Measurements from ENCODE around the gene MTSS2.

DNA sequence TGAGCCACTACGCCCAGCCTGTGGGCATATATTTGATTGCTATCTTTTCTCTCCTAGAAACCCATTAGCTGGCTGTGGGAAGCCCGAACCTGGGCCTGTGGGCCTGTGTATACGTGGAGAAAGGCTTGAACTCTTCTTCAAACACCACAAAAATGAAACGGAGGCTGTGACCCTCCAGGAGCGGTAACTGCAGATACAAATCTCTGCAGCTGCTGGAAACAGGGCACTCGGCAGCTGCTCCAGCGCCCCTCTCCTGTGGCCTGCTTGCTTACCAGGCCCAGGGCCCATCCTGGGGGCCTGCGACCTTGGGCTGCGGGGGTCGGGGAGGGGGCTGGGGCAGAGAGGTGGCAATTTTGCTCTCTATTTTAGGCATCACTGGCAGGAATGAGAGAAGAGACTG is 28.0 kb upstream of the MTSS2 start:
- TF ChIP-seq BACH2 (CRISPR knock-in tag; IDR thresholded peaks at IDR 0.05; ENCODE audit: borderline replicate concordance) (no peak), ISL1 (CRISPR knock-in tag; IDR thresholded peaks at IDR 0.05) (no peak), ZC3H10 (CRISPR knock-in tag; IDR thresholded peaks at IDR 0.05) (no peak), ZFP30 (CRISPR knock-in tag; IDR thresholded peaks at IDR 0.05) (no peak), ZNF565 (CRISPR knock-in tag; conservative IDR thresholded peaks at IDR 0.05; ENCODE audit: low read depth) (no peak)
- TF ChIP-seq, protein P1, sequence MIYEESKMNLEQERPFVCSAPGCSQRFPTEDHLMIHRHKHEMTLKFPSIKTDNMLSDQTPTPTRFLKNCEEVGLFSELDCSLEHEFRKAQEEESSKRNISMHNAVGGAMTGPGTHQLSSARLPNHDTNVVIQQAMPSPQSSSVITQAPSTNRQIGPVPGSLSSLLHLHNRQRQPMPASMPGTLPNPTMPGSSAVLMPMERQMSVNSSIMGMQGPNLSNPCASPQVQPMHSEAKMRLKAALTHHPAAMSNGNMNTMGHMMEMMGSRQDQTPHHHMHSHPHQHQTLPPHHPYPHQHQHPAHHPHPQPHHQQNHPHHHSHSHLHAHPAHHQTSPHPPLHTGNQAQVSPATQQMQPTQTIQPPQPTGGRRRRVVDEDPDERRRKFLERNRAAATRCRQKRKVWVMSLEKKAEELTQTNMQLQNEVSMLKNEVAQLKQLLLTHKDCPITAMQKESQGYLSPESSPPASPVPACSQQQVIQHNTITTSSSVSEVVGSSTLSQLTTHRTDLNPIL (CRISPR knock-in tag; IDR thresholded peaks at IDR 0.05; ENCODE audit: low read depth) = no peak

All from SK-N-SH treated with all-trans-retinoic acid at 6 μM for 48 hours (cell line).